Globus pallidus (tissue), 1 donor: ENCODE measurements around the gene TMEM131.
"Not testable (repeated sequence)": the region's sequence is repeated elsewhere in the genome, so short reads cannot be mapped to it uniquely, and the experiment has no call there.

Experiments
- DNase-seq: peaks from one replicate; pipeline ENCODE4 v3.0.0-alpha.2; 2015; ENCODE audit warnings: low spot score

Gene TMEM131

DNA sequence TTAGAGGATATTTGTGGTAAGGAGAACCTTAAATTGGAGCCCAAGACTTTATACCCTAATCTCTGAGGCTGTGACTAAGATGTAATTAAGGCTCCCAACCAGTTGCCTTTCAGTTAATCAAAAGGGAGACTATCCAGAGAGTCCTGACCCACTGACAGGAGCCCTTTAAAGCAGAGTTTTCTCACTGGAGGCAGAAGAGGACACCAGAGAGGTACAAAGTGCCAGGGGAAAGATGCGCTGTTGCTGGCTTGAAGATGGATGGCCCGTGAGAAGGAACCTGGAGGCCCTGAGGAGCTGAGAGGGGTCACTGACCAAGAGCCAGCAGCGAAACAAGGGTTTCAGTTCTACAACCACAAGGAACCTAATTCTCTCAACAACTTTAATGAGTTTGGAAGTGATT, 137.3 kb downstream of the TMEM131 start:
- no peak for DNase-seq

DNA sequence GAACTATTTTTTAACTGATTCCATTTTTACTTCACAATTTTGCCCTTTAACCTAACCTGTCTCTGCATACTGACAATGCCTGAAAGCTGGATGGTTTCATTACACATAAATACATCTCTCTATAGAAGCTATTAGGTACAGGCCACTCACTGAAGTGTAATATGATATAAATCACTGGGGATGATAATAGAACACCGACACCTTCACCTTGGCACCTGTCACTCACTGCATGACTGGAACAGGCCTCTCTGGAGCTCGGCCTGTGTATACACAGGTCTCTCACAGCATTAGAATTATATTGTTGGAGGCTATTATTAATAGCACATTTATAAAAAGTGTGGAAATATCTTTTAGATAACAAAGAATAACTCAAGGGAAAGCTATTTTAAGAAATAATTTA, 138.2 kb downstream of the TMEM131 start:
- no peak for DNase-seq

DNA sequence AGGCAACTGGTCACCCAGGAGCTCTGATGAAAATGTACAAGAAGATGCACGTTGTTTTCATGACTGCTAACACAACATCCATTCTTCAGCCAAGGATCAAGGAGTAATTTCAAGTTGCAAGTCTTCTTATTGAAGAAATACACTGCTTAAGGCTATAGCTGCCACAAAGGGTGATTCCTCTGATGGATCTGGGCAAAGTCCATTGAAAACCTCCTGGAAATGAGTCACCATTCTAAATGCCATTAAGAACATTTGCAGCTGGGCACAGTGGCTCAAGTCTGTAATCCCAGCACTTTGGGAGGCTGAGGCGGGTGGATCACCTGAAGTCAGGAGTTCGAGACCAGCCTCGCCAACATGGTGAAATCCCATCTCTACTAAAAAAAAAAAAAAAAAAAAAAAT, 142.7 kb downstream of the TMEM131 start:
- not testable (repeated sequence) for DNase-seq

DNA sequence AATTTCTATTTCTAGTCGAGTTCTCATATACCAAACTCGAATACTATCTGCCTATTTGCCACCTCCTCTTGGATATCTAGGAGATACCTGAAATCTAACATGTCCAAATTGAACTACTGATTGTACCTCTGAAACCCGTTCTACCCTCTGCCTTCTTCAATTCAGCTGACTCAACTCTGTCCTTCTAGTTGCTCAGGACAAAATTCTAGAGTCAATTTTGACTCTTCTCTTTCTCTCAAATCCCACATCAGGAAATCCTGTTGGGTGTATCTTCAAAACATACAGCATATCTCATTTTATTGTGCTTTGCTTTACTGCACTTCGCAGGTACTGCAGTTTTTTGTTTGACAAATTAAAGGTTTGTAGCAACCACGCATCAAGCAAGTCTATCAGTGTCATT, 144.6 kb downstream of the TMEM131 start:
- DNase-seq: no peak

DNA sequence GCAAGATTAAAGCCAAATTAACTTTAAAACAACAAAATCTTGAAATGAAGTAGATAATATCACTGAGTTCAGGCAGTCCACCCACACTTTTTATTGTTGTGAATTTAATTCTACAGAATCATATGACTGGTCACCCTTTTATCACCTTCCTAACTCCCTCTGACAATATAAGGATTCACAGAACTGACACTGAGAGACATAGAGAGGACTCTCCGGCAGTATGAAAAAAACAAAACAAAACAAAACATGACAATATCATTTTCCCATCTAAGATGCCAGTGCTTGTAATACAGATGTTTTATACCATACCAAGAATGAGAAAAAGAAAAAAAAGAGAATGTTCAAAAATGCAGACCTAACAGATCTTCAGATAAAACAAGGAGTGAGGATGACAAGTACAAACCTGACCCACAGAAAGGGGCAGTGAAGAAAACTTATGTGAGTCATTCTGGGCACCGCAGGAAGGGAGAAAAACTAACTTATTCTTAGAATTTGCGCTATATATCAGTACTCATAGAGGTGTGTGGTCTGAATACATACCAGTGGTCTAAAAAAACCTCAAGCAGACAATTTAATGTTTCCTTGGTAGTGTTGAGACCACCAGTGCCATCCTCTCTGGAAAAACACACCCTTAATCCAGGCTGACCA, 145.7 kb downstream of the TMEM131 start:
- DNase-seq: no peak

DNA sequence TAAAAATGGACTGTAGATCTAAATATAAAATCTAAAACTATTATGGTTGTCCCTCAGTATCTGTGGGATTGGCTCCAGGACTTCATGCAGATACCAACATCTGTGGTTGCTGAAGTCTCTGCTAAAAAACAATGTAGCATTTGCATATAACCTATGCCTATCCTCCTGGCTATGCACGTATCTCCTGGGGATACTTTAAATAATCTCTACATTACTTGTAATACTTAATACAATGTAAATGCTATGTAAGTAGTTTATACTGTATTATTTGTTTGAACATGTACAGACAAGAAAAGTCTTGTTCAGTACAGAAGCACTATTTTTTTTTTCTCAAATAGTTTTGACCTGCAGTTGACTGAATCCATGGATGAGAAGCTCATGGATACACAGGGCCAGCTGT, 147.4 kb downstream of the TMEM131 start:
- DNase-seq: no peak

DNA sequence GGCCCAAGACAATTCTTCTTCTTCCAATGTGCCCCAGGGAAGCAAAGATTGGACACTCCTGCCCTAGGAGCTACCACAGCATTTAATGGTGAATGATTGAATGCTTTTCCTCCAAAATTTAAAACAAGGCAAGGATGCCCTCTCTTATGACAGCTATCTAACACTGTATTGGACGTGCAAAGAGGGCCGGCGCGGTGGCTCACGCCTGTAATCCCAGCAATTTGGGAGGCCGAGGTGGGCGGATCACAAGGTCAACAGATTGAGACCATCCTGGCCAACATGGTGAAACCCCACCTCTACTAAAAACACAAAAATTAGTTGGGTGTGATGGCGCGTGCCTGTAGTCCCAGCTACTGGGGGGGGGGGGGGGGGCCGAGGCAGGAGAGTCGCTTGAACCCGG, 149.0 kb downstream of the TMEM131 start:
- not testable (repeated sequence) for DNase-seq

DNA sequence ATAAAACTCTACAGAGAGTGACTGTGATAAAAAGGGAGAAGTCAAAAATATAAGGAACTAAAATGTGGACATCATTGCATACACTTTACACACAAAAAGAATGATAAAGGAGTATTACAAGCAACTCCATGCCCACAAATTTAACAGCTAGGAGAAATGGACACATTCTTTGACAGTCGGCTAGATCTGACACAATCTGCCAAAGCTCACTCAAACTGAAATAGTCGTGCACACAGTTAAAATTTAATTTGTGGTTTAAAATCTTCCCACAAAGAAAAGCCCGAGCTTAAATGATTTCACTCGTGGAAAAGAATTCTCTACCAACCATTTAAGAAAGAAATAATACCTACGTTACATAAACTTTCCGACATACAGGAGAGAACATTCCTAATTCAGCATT, 149.9 kb downstream of the TMEM131 start:
- DNase-seq: no peak

DNA sequence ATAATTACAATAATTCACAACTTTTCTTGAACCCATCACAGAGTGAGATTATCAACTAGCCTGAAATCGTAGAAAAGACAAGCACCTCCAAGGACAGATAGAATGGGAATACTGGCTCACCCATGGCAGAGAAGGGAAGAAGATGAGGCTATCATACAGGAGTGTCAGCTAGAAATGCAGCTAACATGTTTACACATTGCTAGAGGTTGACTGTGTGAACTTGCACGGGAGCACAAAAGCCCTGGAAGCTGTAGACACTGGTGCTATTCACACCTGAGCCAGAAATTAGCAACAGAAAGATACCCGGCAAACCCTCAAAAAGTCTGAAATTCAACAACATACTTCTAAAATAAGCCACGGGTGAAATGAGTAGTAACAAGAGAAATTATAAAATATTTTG, 150.6 kb downstream of the TMEM131 start:
- no peak for DNase-seq

DNA sequence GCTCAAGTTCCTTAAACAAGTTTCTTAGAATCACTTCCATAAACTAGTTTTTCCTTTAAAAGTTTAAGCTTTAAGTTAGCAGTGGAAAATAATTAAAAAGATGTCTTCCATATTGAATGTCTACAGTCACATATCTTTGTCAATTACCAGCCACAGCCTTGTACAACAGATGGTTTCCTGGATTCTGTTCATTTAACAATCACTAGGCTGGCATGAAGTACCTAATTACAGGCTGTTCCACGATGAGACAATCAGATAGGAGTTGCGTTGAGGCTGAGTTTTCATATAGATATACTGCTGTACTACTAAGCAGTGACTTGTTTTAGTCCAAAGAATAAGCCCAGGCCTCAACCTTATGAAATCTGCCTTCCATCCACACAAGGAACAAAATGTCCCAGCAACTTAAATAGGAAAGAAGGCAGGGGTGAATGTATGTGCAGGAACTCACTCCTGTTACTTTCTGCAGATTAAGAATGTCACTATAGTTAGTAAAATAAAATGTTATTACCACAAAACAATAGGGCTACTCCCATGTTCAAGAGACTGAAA, 151.4 kb downstream of the TMEM131 start:
- no peak for DNase-seq

DNA sequence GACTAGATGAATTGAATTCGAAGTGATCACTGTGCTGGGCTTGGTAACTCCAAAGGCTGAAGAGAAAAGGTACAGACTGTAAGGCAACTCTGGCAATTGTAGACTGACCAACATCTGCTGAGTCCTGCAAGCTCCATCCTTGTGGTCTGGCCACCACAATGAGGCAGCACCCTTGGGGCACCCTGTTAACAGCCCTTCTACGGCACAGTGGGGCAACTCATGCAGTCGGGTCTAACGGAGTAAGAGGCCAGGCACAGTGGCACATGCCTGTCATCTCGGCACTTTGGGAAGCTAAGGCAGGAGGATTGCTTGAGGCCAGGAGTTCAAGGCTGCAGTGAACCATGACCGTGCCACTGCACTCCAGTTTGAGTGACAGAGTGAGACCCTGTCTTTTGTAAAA, 155.6 kb downstream of the TMEM131 start:
- DNase-seq: no peak

DNA sequence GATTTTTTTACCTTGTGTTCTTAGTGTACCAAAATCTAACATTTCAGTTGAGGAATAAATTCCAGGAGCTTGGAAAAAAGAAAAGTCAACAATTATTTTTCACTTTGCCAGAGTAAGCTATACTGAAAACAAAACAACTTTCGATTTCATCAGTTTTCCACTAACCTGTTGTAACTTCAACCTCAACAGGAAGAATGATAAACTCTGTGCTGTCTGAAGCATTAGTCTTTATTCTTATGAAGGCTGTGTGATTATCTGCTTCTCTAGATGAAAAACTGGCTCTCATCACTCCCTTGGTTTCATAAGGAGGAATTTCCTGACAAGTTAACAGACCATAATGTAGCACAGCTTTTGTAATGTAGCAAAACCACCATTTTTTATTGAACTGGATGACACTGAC, 161.1 kb downstream of the TMEM131 start:
- DNase-seq: no peak

DNA sequence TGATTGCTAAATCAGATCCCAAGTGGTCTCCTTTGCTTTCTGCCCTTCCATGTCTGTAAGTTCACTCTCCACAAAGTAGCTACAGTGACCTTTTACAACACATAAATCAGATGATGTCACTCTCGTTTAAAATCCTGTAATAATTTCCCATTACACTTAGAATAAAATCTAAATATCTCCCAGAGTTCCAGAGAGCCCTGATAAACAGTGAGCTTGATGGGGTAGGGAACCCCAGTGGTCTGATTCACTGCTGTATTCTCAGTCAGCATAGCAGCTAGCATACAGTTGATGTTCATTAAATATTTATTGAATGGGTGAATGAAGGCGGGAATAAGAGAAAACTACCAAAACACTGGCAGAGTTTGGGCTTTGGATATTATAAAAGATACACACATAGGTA, 164.6 kb downstream of the TMEM131 start:
- no peak for DNase-seq

DNA sequence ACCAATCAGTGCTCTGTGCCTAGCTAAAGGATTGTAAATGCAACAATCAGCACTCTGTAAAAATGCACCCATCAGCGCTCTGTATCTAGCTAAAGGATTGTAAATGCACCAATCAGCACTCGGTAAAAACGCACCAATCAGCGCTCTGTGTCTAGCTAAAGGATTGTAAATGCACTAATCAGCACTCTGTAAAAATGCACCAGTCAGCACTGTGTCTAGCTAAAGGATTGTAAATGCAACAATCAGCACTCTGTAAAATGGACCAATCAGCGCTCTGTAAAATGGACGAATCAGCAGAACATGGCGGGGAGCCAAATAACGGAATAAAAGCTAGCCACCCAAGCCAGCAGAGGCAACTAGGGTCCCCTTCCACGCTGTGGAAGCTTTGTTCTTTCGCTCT, 166.5 kb downstream of the TMEM131 start:
- not testable (repeated sequence) for DNase-seq

DNA sequence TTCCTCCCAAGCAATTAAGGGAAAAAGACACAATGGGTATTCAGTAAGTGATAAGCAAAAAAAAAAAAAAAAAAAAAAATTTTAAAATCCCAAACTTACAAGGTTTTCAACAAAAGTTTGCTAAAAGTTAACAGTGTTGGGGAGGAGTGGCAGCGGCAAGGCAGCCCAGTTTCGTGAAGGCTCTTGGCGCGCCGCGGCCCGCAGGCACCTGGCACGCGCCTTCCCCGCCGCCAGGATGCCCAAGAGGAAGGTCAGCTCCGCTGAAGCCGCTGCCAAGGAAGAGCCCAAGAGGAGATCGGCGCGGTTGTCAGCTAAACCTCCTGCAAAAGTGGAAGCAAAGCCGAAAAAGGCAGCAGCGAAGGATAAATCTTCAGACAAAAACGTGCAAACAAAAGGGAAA, 168.7 kb downstream of the TMEM131 start:
- not testable (repeated sequence) for DNase-seq

DNA sequence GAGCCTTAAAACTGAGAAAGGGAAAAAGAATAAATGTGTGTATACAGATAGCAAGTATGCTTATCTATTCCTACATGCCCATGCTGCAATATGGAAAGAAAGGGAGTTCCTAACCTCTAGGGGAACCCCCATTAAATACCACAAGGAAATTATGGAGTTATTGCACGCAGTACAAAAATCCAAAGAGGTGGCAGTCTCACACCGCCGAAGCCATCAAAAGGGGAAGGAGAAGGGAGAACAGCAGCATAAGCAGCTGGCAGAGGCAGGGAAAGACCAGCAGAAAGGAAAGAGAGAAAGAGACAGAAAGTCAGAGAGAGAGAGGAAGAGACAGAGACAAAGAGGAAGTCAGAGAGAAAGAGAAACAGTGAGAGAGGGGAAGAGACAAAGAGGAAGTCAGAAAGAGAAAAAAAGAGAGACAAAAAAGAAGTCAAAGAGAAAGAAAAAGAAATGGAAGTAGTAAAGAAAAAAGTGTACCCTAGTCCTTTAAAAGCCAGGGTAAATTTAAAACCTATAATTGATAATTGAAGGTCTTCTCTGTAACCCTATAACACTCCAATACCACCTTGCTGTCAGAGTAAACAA, 169.4 kb downstream of the TMEM131 start:
- not testable (repeated sequence) for DNase-seq

DNA sequence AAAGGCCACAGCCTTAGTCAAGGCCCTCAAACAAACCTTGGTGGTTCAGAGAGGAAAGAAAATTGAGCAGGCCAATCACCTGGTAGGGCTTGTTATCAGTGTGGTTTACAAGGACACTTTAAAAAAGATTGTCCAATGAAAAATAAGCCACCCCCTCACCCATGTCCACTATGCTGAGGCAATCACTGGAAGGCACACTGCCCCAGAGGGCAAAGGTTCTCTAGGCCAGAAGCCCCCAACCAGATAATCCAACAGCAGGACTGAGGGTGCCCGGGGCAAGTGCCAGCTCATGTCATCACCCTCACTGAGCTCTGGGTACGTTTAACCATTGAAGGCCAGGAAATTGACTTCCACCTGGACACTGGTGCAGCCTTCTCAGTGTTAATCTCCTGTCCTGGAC, 171.7 kb downstream of the TMEM131 start:
- DNase-seq: not testable (repeated sequence)

DNA sequence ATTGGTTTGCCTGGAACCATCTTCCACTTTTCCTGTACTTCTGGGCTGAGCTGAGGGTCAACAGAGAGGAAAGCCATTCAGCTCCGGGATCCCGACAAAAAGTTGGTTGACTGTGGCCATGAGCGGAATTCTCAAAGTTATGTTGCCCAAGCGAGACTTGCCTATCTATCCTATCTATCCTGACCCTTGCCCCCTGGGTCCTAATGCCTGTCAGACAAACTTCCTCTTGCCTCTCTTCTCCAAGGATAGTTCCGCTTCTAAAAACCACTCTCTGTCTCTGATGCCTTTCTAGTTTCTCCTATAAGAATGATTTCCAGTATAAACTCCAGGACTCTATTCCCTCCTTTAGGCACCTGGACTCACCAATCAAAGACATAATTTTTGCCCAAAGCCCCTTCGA, 173.9 kb downstream of the TMEM131 start:
- not testable (repeated sequence) for DNase-seq

DNA sequence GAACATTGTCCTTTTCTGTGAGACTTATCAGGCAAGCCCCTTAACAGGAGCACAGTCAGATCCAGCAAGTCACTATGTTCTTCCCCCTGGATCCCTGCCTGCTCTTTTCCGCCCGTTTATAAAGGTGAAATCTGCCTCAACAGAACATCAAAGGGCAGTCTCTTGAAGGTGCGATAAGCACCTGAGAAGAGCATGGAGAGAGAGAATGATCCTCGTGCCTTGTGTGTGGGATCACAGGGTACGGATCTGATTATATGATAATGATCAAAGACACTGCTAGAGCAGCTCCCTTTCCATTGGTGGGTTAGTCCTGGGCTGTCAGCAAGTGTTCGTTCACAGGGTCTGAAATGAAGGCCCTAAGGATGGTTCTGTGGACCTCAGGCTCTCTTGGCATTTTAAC, 176.0 kb downstream of the TMEM131 start:
- no peak for DNase-seq

DNA sequence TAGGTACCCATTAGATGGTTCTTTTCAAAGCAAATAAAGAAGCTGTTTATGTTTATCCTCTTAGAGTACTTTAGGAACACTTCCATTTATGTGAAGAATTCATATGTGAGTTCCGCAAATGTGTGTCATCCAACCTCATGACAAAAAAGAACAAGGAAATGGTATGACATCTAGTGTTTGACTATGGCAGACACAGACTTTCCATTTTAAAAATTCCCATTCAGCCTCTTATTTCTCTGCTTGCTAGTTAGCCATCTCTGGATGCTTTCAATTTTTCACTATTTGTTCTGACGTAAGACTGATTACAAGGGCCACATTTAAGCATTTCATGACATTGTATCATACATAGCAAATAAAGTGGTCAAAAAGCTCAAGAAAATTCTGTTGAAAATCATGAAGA, 179.3 kb downstream of the TMEM131 start:
- no peak for DNase-seq

DNA sequence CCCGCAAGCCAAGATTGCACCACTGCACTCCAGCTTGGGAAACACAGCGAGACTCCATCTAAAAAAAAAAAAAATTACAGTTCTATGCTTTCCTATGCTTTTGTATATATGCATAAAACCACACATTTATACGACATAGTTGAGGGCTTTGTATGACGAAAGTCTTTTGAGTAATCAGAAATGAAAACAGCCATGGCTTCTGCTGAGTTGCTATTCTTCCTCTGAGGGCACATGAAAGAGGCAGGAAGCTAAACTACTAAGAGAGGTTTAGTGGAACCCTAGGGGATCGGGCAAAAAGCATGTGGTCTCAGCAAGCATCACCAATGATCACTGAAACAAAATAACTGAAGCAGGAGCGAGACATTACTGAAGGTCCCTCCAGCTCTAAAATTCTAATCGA, 182.8 kb downstream of the TMEM131 start:
- no peak for DNase-seq

DNA sequence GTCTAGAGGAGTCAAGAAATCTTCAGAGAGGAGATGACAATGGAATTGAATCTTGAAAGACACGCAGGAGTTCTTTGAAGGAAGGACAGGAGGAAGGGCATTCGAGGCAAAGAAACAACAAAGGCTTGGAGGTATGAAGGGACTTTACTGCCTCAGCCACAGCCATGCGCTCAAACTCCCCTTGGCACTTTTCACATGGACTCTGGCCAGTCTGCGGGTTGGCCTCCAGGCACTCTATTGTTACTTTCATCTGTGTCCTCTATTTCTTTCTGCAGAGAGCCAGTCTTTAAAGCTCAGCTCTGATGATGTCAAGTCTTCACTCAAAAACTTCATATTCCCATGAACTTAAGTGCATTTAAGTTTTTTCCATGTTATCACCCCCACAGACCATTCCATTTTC, 186.9 kb downstream of the TMEM131 start:
- peak; percentile 16 for DNase-seq

DNA sequence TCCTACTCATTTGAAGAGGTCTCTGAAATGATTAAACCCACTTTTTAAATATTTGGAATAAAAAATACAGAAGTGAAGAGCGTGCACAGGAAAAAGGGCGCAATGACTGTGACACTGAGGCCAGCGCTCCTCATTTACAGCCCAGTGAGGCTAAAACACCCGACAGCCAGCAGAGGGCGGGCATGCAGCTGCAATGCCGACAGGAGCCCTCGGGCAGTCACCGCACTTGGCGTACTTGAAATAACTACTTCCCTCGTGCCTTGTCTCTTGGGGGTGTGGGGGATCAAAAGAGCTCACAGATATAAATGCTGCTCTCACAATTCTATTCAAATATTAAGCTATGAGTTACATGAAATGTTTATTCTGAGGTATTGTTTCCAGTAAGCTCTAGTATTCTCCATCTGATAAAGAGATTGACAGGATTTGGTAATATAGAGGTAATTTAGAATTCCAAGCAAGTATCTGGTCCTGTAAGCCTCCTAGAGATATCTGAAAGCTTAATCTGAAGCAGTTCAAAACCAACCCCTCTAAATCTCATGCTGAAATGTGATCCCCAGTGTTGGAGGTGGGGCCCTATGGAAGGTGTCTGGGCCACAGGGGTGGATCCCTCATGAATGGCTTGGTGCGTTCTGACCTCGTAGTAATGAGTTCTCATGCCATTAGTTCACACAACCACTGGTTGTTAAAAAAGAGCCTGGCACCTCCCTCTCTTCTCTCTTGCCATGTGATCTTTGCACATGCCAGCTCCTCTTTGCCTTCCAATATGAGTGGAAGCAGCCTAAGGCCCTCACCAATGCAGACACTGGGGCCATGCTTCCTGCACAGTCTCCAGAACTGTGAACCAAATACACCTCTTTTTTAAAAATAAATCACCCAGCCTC, 188.8 kb downstream of the TMEM131 start:
- peak; percentile 67 for DNase-seq
